Kidney capillary endothelial cell (primary cell): ENCODE results near the gene ELOVL5.
"Not testable (repeated sequence)": the region's sequence is repeated elsewhere in the genome, so short reads cannot be mapped to it uniquely, and the experiment has no call there.

Experiments
- DNase-seq: peaks from one replicate; pipeline ENCODE4 v3.0.0-alpha.2; 2018; ENCODE audit warnings: low spot score

ELOVL5 gene

GRCh38 chr6:53359095-53359842, 10.5 kb upstream of the ELOVL5 start:
- DNase-seq: peak; percentile 93

GRCh38 chr6:53358440-53359094, 9.8 kb upstream of the ELOVL5 start:
- no peak for DNase-seq

- no peak for DNase-seq
Measured at GRCh38 chr6:53357576-53358360, 9.0 kb upstream of the ELOVL5 start.

- DNase-seq: no peak
Measured at GRCh38 chr6:53353624-53354023, 4.9 kb upstream of the ELOVL5 start.

- DNase-seq: no peak
Measured at GRCh38 chr6:53352360-53352759, 3.6 kb upstream of the ELOVL5 start.

- DNase-seq: no peak
Measured at GRCh38 chr6:53349209-53349693, 501 bp upstream of the ELOVL5 start.

- no peak for DNase-seq
Measured at GRCh38 chr6:53347921-53348370, 804 bp downstream of the ELOVL5 start.

GRCh38 chr6:53347250-53347920, 1.4 kb downstream of the ELOVL5 start:
- no peak for DNase-seq

- DNase-seq: not testable (repeated sequence)
Measured at GRCh38 chr6:53346049-53346448, 2.7 kb downstream of the ELOVL5 start.

- DNase-seq: no peak
Measured at GRCh38 chr6:53344969-53345368, 3.8 kb downstream of the ELOVL5 start.

GRCh38 chr6:53343092-53343491, 5.7 kb downstream of the ELOVL5 start:
- no peak for DNase-seq

GRCh38 chr6:53342217-53342616, 6.5 kb downstream of the ELOVL5 start:
- no peak for DNase-seq

GRCh38 chr6:53340536-53340935, 8.2 kb downstream of the ELOVL5 start:
- DNase-seq: no peak

GRCh38 chr6:53339424-53339823, 9.3 kb downstream of the ELOVL5 start:
- DNase-seq: no peak

GRCh38 chr6:53338304-53338703, 10.4 kb downstream of the ELOVL5 start:
- no peak for DNase-seq

GRCh38 chr6:53336070-53336469, 12.7 kb downstream of the ELOVL5 start:
- no peak for DNase-seq

- no peak for DNase-seq
Measured at GRCh38 chr6:53335224-53335994, 13.3 kb downstream of the ELOVL5 start.

- no peak for DNase-seq
Measured at GRCh38 chr6:53333439-53334408, 15.0 kb downstream of the ELOVL5 start.

- DNase-seq: no peak
Measured at GRCh38 chr6:53331678-53332077, 17.1 kb downstream of the ELOVL5 start.

GRCh38 chr6:53330137-53330536, 18.6 kb downstream of the ELOVL5 start:
- DNase-seq: no peak
